Epithelial cell of proximal tubule (primary cell): ENCODE measurements around the gene ABLIM2. TPM values are rescaled to one million over a fixed set of nuclear protein-coding genes. Genes with fewer than 3 reads are reported as not detected.

ENCODE experiments used
- DNase-seq: peaks from one replicate; pipeline ENCODE4 v3.0.0-alpha.2; 2011; ENCODE audit warnings: low read depth
- H3K4me3 ChIP-seq: 2 replicates; pipeline ENCODE4 v1.5.1; 2011; ENCODE audit warnings: low read depth, mild to moderate bottlenecking, low read length
- total RNA-seq: library from RNA; depleted of rRNA; stranded (reverse); fragments of >200 nt; gene quantifications from 2 replicates; pipeline ENCODE4 v1.2.3, GENCODE V29; 2015
- TF ChIP-seq, protein P1 (sequence below): conservative IDR thresholded peaks from 2 replicates; pipeline ENCODE4 v1.5.1; 2012; ENCODE audit warnings: low read depth, mild to moderate bottlenecking, low read length

ABLIM2 gene
- total RNA-seq, 1 donor from 2014 or later, result 1.0 TPM

DNA sequence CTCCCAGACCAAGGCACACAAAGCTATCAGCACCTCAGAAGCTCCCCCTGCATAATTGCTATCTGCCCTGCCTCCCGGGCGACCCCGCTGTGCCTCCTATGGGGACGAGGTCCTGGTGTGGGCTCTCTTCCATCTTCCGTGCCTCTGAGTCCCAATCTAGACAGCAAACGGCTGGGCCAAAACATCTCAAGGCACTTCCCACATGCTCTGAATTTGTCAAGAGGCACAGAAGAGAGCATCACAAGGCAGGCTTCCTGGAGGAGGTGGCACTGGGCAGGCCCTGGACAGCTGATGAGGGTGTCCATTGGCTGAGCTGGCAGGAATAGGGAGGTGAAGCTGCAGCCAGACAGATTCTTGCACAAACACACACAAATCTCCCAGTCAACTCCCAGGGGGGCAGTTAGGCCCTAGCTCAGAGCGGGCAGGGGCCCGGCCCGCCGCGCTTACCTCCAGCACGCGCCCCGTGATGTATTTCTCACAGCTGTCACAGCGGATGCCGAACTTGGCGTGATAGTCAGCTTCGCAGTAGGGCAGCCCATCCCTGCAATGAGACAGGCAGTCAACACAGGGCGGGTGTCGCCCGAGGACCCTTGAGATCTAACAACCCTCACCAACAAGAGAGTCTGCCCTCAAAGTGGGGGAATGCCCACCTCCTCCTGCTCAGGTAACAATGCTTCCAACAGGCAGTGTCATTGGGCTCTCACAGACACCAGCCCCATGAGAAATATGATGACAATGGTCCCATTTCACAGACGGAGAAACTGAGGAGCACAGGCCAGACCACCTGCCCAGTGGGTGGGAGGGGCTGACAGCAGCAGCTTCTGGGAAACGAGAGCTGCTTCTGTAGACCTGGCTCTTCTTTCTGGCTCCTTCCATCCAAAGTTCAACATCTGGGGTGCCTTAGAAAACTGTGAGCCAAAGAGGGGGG, 81.2 kb downstream of the ABLIM2 start:
- DNase-seq, result no peak
- TF ChIP-seq, protein P1, sequence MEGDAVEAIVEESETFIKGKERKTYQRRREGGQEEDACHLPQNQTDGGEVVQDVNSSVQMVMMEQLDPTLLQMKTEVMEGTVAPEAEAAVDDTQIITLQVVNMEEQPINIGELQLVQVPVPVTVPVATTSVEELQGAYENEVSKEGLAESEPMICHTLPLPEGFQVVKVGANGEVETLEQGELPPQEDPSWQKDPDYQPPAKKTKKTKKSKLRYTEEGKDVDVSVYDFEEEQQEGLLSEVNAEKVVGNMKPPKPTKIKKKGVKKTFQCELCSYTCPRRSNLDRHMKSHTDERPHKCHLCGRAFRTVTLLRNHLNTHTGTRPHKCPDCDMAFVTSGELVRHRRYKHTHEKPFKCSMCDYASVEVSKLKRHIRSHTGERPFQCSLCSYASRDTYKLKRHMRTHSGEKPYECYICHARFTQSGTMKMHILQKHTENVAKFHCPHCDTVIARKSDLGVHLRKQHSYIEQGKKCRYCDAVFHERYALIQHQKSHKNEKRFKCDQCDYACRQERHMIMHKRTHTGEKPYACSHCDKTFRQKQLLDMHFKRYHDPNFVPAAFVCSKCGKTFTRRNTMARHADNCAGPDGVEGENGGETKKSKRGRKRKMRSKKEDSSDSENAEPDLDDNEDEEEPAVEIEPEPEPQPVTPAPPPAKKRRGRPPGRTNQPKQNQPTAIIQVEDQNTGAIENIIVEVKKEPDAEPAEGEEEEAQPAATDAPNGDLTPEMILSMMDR, result no peak
- no peak overlapping the region for H3K4me3 ChIP-seq

DNA sequence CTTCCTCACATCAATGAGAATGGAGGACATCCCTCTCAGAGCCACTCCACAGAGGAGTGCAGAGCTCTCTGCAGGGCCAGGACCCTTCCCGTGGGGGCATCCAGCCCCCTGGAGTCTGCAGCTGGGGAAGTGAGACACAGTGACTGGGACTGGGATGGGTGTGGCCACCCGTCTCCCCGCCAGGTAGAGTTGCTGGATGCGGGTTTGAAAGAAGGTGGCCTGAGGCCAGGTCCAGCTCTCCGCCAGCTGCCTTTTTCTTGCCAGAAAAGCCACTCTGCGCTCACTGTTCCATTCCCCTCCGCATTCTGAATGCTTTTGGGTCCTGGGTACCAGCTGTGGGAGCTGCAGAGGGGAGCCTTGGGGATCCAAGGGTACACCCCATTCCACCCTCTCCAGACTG, 82.6 kb downstream of the ABLIM2 start:
- TF ChIP-seq, protein P1, result no peak
- H3K4me3 ChIP-seq, result no peak overlapping the region
- DNase-seq, result no peak

DNA sequence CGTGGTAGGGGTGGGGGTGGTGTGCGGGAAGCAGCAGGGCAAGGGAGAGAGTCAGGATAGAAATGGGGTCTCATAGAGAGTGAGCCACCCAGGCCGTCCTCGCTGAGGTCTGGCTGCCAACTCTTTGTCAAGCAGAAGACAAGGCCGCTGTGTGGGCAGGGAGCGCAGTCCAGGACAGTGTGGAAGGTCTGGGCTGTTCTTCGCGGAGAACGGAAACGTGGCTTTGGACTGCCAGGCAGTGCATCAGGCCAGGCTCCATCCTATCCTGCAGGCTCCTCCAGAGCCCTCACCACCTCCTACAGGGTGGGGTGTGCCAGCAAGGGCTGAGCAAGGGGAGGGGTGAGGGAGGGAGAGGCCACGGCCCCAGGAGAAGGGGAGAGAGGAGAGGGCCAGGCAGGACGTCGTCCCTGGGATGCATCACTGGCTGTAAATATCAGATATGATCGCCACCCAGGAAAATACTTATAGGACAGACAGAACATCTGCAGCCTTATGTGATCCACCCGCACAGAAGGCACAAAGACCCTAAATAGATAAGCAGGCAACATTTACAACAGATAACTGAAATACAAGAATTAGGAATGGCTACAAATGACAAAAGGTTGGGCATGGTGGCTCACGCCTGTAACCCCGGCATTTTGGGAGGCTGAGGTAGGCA, 85.3 kb downstream of the ABLIM2 start:
- TF ChIP-seq, protein P1, result no peak
- no peak overlapping the region for H3K4me3 ChIP-seq
- no peak for DNase-seq

DNA sequence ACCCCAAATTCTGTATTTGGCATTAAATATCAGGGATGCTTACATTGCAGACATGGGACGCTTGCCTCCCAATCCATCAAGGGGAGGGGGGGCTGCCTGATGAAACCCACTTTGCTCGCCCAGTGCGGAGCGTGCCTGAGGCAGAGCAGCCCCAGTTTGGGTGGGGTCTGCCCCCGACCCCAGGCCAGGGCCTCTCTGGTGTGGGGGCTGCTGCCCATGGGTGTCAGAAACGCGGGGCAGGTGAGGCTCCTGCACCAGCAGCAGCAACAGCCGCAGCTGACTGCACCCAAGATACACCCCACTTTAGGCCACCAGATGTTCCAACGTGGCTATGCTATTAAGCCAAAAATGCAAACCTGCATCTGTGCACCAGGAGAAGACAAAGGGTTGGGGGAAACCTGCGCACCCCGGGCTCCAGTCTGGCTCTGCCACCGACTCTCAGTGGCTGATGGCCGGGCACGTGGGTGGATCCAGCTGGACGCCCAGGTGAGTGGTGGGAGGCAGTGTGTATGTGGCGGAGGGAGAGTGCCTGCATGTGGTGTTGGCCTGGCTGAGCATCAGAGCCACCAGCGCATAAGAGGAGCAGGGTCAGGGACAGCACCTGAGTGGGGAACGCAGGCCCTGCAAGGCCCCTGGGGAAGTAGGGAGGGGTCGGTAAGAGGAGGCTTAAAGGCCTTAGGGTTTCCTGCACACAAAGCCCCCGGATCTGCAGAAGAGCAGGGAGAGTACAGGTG, 86.2 kb downstream of the ABLIM2 start:
- TF ChIP-seq, protein P1, result no peak
- no peak for DNase-seq
- H3K4me3 ChIP-seq, result no peak overlapping the region

DNA sequence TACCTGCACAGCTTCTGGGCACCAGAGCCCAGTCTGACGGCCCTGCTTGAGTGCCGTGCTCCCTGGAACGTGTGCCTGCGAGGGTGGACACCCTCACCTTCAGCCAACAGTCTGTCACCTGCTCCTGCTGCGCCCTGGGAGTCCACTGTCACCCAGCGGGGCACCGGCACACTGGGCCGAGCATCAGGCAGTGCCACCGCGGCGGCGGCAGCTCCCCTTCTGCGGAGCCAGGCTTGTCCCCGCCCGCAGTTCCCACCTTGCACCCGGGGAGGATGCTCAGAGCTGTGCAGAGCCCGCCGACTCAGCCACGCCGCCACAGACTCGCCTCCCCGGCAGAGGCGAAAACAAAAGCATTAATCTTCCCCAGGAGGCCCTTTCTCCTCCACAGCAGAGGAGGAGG, 86.8 kb downstream of the ABLIM2 start:
- TF ChIP-seq, protein P1, result no peak
- no peak for DNase-seq
- H3K4me3 ChIP-seq, result no peak overlapping the region

DNA sequence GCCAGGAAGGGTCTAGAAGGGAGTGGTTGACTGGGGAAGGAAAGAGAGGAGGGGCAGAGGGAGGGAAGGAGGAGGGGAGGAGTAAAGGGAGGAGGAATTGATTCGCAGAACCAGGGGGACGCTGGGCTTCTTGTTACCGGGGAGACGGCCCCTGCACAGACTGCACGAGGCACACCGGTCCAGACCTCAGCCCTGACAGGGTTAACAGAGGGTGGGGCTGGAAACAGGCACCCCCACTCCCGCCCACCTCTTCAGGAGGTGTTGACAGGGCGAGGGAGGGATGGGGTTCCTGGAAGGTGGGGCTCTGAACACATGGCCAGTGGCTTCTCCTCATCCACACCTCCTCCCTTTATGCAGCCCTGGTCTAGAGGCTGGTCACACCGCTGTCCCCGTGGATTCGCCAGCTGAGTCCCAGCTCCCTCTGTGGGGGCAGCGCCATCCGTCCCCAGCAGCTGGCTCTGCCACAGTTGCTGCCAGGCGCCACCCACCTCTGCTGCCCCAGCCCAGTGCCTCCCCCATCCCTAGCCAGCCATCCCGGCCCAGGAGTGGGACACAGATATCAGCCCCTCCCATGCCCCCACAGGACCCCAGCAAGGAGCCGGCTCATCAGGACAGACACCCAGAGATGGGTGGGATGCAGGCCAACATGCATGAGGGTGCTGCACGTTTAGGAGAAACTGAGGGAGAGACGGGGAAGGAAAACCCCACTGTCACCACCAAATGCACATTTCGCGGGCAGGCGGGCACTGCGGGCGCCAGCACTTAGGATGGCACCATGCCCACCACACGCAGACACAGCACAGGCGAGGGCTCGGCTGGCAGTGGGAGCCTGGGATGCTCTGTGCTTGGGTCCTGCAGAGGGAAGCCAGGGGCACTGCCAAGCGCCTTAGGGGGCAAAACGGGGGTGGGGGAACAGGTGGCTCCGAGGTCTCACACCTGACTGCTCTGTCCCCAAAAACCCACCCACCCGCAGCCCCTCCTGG, 87.6 kb downstream of the ABLIM2 start:
- DNase-seq, result no peak
- TF ChIP-seq, protein P1, result no peak
- no peak overlapping the region for H3K4me3 ChIP-seq
